Omental fat pad (tissue), 4 donors: Measurements from ENCODE around the gene IL5RA. TPM values are rescaled to one million over a fixed set of nuclear protein-coding genes. Genes with fewer than 3 reads are reported as not detected.

ENCODE experiments used
- ATAC-seq: fragments of 150-250 bp; one replicate; pipeline ENCODE4 v1.9.1; 2016; ENCODE audit warnings: mild to moderate bottlenecking, moderate library complexity; ENCODE audit not compliant: low FRiP score
- DNase-seq: peaks from one replicate; pipeline ENCODE4 v3.0.0-alpha.2; 2019; ENCODE audit warnings: low spot score
- total RNA-seq, 4 donors: library from RNA; depleted of rRNA; stranded (reverse); fragments of >200 nt; gene quantifications; one replicate each; pipeline ENCODE4 v1.1.0, GENCODE V29; 2016
- TF ChIP-seq, protein P1 (sequence below), 3 donors: fragments of 450-650 bp; IDR thresholded peaks; one replicate each; pipeline ENCODE4 v1.5.1; 2016 to 2017; ENCODE audit warnings: antibody characterized with exemption in 3 of 3, mild to moderate bottlenecking in 3 of 3, moderate library complexity in 2 of 3

The IL5RA gene
- total RNA-seq, 4 donors from 2014 or later = 0.36 to 0.47 (median 0.46) TPM; not detected in 1

DNA sequence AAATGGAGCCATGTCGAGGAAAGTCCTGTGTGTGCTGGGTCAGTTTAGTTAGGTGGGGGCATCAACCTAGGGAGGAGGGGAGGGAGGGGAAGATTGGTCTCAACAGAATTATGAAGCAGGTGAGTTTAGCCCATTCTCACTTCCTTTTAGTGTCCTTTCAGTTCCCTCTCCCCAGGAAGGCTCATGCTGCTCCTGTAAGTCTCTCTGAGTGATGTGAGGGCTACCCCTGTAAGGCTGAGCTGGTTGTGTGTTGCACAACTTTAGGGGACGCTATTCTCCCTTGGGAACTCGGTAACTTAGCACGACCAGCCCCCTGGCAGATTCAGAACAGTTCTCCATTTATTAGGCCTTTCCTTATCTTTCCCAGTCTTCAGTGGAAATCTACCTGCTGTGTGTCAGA, 21.2 kb downstream of the IL5RA start:
- DNase-seq (no peak), ATAC-seq (no peak)
- TF ChIP-seq, protein P1, sequence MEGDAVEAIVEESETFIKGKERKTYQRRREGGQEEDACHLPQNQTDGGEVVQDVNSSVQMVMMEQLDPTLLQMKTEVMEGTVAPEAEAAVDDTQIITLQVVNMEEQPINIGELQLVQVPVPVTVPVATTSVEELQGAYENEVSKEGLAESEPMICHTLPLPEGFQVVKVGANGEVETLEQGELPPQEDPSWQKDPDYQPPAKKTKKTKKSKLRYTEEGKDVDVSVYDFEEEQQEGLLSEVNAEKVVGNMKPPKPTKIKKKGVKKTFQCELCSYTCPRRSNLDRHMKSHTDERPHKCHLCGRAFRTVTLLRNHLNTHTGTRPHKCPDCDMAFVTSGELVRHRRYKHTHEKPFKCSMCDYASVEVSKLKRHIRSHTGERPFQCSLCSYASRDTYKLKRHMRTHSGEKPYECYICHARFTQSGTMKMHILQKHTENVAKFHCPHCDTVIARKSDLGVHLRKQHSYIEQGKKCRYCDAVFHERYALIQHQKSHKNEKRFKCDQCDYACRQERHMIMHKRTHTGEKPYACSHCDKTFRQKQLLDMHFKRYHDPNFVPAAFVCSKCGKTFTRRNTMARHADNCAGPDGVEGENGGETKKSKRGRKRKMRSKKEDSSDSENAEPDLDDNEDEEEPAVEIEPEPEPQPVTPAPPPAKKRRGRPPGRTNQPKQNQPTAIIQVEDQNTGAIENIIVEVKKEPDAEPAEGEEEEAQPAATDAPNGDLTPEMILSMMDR (IDR thresholded peaks at IDR 0.05) = no peak

DNA sequence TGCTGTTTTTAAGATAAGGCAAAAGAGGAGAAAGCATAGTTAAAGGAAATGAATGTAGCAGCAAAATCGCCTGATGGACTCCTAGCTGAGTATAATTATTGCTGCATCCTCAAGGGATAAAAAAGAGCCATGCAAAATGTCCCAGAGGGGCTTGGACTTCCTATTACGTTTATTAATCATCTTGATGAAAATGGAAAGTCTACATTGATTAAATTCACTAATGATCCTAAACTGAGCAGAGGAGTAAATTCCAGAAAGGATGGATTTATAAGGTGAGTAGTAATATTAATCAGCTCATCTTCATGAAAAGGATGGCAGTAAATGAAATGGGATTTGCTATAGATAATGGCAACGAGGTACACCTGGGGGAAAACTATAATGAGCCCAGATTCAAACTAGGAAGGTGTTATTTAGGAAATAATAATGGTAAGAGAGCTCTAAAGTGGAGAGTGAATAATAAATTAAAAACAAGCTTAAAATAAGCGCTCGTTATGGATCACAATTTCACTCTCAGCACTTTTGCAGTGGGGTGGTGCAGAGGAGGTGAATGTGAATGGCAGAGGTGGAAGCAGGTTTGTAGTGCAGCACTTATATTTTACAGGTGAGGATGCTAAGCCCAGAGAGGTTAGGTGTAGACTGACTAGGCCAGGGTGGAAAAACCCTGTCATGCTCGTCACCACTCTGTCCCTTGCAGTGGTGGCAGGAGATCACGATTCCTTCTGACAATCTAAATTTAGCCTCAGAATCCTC, 22.3 kb downstream of the IL5RA start:
- TF ChIP-seq, protein P1 (IDR thresholded peaks at IDR 0.05) = no peak
- DNase-seq (no peak), ATAC-seq (no peak)

DNA sequence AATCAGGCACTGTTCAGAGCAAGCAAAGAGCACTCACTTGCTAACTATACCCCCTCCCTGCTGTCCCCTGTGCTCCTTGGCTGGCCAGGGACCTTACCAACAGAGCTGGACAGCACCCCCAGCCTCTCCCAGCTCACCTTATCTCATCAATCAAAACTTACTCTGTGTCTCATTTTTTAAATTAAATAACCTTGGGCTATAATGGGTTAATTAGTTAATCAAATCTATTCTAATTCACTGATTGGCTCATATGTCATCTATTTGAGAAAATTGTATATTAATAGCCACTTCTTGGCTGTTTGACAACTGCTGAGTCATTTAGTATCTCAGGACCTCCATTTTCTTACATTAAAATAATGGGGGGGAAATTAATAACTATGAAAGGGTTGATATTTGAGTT, 22.9 kb downstream of the IL5RA start:
- DNase-seq = no peak
- TF ChIP-seq, protein P1 (IDR thresholded peaks at IDR 0.05) = no peak

DNA sequence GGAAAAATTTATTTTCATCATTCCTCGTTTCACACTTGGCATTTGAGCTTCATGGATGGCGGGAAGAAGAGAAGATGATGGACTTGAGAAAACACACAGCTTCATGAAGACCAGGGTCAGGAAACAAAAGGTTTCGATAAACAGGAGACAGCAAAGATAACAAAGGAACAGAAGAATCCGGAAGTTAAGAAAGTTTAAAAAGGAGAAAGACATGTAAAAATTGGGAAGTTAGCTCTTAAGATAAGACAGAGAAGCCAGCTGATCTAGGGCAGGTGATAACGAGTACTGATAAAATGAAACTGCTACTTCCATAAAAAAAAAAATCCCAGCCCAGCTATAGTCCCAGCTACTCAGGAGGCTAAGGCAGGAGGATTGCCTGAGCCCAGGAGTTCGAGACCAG, 23.9 kb downstream of the IL5RA start:
- TF ChIP-seq, protein P1 (IDR thresholded peaks at IDR 0.05) = no peak
- no peak for ATAC-seq
- no peak for DNase-seq

More for the DNA sequence above, 22.9 kb downstream of the IL5RA start:
- no peak for ATAC-seq

DNA sequence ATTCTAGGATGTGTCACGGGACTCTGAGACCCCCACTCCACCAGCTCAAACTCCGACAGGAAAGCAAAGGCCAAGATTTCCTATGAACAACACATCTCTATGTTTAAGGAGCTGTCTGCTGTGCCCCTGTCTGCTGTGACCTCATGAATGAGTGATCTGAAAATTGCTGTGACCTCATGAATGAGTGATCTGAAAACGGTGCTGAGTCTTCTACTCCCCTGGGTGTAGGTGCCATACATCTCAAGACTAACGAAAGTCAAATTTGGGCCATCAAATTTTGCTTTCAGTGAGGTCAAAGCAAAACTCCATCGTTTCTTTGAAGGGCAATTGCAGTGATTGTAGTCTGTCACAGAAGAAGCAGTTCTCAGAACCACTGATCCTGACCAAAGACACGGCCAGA, 24.4 kb downstream of the IL5RA start:
- DNase-seq = no peak
- TF ChIP-seq, protein P1 (IDR thresholded peaks at IDR 0.05) = no peak
- ATAC-seq = no peak

DNA sequence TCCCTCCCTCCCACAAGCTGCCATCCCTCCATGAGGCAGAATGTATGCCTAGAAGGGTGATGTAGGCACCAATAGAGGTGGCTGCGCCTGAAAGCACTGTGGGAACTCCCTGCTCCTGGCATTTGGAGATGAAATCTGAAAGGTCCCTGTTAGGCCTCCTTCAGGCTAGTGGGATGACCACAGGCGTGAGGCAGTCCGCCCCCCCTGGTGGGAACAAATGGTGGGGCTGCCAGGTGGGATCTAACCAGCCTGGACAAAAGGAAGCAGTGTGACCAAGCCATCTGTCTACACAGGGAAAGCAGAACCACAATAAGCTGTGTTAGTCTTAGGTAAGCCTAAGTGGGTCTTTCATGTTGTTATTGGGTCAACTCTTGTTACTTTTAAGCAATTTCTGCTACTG, 25.3 kb downstream of the IL5RA start:
- no peak for DNase-seq
- TF ChIP-seq, protein P1 (IDR thresholded peaks at IDR 0.05) = no peak
- ATAC-seq = no peak

DNA sequence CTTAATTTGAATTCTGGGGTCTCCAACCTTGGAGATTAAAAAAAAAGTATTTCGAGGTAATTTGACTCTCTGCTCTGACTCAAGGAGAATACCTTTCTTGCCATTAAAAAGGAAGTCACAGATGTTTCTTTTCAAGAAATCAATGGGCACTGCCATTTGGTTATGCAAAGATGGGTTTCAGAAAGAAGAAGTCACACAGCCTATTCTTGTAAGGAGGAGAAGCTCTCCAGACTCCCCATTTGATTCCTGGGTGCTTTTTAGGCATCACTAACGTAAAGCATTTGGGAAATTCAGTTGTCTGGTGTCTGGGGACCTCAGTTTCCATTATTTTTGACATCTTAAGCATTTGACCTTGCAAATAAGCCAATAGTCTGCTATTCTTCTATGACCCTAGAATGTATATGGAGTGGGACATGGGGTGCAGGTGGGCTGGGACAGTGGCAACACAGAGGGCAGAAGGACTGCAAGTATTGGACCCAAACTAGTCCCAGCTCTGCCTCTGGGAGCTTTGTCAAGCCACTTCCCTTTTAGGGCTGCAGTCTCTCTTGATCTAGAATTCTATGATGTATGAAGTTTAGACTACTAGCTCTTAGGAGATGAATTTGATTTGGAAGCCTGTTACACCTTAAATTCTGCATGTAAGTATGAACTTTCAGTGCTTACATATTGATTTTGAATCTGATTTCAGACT, 27.8 kb downstream of the IL5RA start:
- ATAC-seq (no peak), DNase-seq (no peak)
- TF ChIP-seq, protein P1 (IDR thresholded peaks at IDR 0.05) = no peak
